GM12875 (cell line): Measurements from ENCODE around the gene BMERB1.
"Not testable (repeated sequence)": the region's sequence is repeated elsewhere in the genome, so short reads cannot be mapped to it uniquely, and the experiment has no call there.

Experiments used
- H3K4me3 ChIP-seq: one replicate; pipeline ENCODE4 v1.5.1; 2011; ENCODE audit warnings: low read depth, low read length, control low read depth
- CTCF ChIP-seq: IDR thresholded peaks from 2 replicates; pipeline ENCODE4 v1.5.1; 2011; ENCODE audit warnings: low read depth, mild to moderate bottlenecking, control low read depth, inconsistent platforms, low read length, moderate library complexity, borderline replicate concordance; ENCODE audit not compliant: insufficient read depth

The BMERB1 gene

GRCh38 chr16:15604460-15605440 is 170.4 kb downstream of the BMERB1 start:
- TF ChIP-seq CTCF = no peak
- H3K4me3 ChIP-seq = no peak overlapping the region

GRCh38 chr16:15605839-15606517 is 171.6 kb downstream of the BMERB1 start:
- TF ChIP-seq CTCF = no peak
- H3K4me3 ChIP-seq = no peak overlapping the region

- H3K4me3 ChIP-seq = no peak overlapping the region
- no peak for TF ChIP-seq CTCF
Measured at GRCh38 chr16:15606518-15607220, 172.3 kb downstream of the BMERB1 start.

GRCh38 chr16:15607221-15607699 is 172.9 kb downstream of the BMERB1 start:
- H3K4me3 ChIP-seq = not testable (repeated sequence)

DNA sequence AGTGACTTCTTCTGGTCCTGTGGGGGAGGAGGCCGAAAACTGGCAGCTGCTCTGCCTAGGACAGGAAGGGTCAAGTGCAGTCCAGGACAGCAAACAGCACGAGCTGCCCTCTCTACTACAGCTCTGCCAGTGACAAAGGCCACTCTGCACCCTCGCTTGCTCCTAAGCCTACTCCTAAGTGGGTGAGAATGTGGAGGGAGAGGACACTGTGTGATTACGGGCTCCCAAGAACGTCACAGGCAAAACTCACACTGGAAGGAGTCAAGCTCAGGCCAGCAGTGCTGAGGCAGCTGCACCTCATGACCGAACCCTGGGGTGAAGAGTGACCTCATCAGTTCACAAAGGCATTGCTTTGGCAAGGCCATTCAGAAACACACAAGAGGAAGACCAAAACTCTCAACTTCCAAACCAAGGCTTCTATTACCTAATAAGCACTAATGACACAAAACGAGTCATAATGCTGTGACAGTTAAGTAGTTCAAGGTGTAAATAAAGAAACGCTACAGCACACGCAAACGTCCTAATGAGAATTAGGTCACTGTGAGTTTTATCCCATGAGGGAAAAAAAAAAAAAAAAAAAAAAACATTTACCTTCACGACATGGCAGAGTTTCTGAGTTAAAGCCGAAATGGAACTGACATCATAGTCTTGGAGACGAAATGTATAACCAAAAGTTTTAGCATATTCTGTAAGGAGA is 173.5 kb downstream of the BMERB1 start:
- TF ChIP-seq CTCF = no peak
- H3K4me3 ChIP-seq = no peak overlapping the region

- no peak overlapping the region for H3K4me3 ChIP-seq
- no peak for TF ChIP-seq CTCF
Measured at GRCh38 chr16:15608398-15609285, 174.3 kb downstream of the BMERB1 start.
